Neural progenitor cell (in vitro differentiated cells): ENCODE measurements around the gene OR51F2. TPM values are rescaled to one million over a fixed set of nuclear protein-coding genes. Genes with fewer than 3 reads are reported as not detected.
A peak's percentile ranks its signal among the peaks of the same experiment; 100 is the strongest.

Source experiments
- DNase-seq: peaks from one replicate; pipeline ENCODE4 v3.0.0-alpha.2; 2016; ENCODE audit warnings: low spot score
- H2AFZ ChIP-seq: fragments of 200-600 bp; sonication (generic); replicated peaks from 2 replicates; pipeline ENCODE4 v1.6.1; 2016; ENCODE audit warnings: antibody characterized with exemption
- H3F3A ChIP-seq: fragments of 200-600 bp; sonication (generic); 2 replicates; pipeline ENCODE4 v1.6.1; 2016; ENCODE audit warnings: antibody characterized with exemption, low read depth
- H3K27ac ChIP-seq: fragments of 200-600 bp; sonication (generic); 2 replicates; pipeline ENCODE4 v1.5.1; 2016; ENCODE audit warnings: mild to moderate bottlenecking
- H3K27me3 ChIP-seq: fragments of 200-600 bp; sonication (generic); 2 replicates; pipeline ENCODE4 v1.6.1; 2016; ENCODE audit warnings: mild to moderate bottlenecking, moderate library complexity
- H3K36me3 ChIP-seq: fragments of 200-600 bp; sonication (generic); 2 replicates; pipeline ENCODE4 v1.5.1; 2016
- H3K4me1 ChIP-seq: fragments of 200-600 bp; sonication (generic); 2 replicates; pipeline ENCODE4 v1.6.1; 2016; ENCODE audit warnings: mixed run types
- H3K4me2 ChIP-seq: fragments of 200-600 bp; sonication (generic); 2 replicates; pipeline ENCODE4 v1.6.1; 2016
- H3K4me3 ChIP-seq: fragments of 200-600 bp; sonication (generic); 2 replicates; pipeline ENCODE4 v1.5.1; 2016
- H3K79me2 ChIP-seq: fragments of 200-600 bp; sonication (generic); 2 replicates; pipeline ENCODE4 v1.6.1; 2016; ENCODE audit warnings: low read depth
- H3K9ac ChIP-seq: fragments of 200-600 bp; sonication (generic); 2 replicates; pipeline ENCODE4 v1.6.1; 2016
- H3K9me3 ChIP-seq: fragments of 200-600 bp; sonication (generic); 2 replicates; pipeline ENCODE4 v1.5.1; 2016; ENCODE audit warnings: low read depth
- H4K20me1 ChIP-seq: fragments of 200-600 bp; sonication (generic); 2 replicates; pipeline ENCODE4 v1.6.1; 2016; ENCODE audit warnings: low read depth
- H3K27ac Mint-ChIP-seq: 3 replicates; pipeline ENCODE4 v1.8.0; 2021; ENCODE audit warnings: mixed read lengths
- H3K27me3 Mint-ChIP-seq: 2 replicates; pipeline ENCODE4 v1.8.0; 2022; ENCODE audit warnings: low read depth, mild to moderate bottlenecking, inconsistent platforms, moderate library complexity, mixed read lengths; ENCODE audit not compliant: insufficient read depth
- H3K36me3 Mint-ChIP-seq: 3 replicates; pipeline ENCODE4 v1.8.0; 2021; ENCODE audit warnings: mixed read lengths
- H3K4me1 Mint-ChIP-seq: 3 replicates; pipeline ENCODE4 v1.8.0; 2021; ENCODE audit warnings: mixed read lengths
- H3K4me3 Mint-ChIP-seq: 3 replicates; pipeline ENCODE4 v1.8.0; 2021; ENCODE audit warnings: mild to moderate bottlenecking, moderate library complexity, mixed read lengths
- H3K9me3 Mint-ChIP-seq: 3 replicates; pipeline ENCODE4 v1.8.0; 2020; ENCODE audit warnings: mixed read lengths
- EZH2 ChIP-seq: fragments of 200-600 bp; sonication (generic); IDR thresholded peaks from 2 replicates; pipeline ENCODE4 v1.6.1; 2017; ENCODE audit warnings: antibody characterized with exemption, mild to moderate bottlenecking, moderate library complexity
- EZH2phosphoT487 ChIP-seq: fragments of 200-600 bp; sonication (generic); IDR thresholded peaks from 2 replicates; pipeline ENCODE4 v1.6.1; 2017; ENCODE audit warnings: antibody characterized with exemption
- total RNA-seq: library from RNA; depleted of rRNA; stranded (reverse); fragments of >200 nt; gene quantifications from 2 replicates; pipeline ENCODE4 v1.2.3, GENCODE V29; 2015; ENCODE audit warnings: low replicate concordance
- TF ChIP-seq, protein P1 (sequence below): fragments of 200-600 bp; sonication (generic); IDR thresholded peaks from 2 replicates; pipeline ENCODE4 v1.5.1; 2017; ENCODE audit warnings: antibody characterized with exemption, mild to moderate bottlenecking

Gene OR51F2
- total RNA-seq, 1 donor from 2014 or later: not detected

GRCh38 chr11:4825132-4825531 is 4.0 kb downstream of the OR51F2 start:
- Histone ChIP-seq H3K27me3 (no peaks in the 10 kb centered on the region), H3K9me3 (no peaks in the 10 kb centered on the region), H3K27ac (no peak overlapping the region), H3K4me1 (no peaks in the 10 kb centered on the region), H3K4me3 (no peak overlapping the region), H4K20me1 (no peaks in the 10 kb centered on the region), H3K9ac (no peak overlapping the region), H3K79me2 (no peaks in the 10 kb centered on the region), H2AFZ (no peak overlapping the region), H3F3A (no peaks in the 10 kb centered on the region), H3K4me2 (no peak overlapping the region), H3K36me3 (no peaks in the 10 kb centered on the region)
- TF ChIP-seq EZH2phosphoT487 (no peak), EZH2 (no peak)
- TF ChIP-seq, protein P1, sequence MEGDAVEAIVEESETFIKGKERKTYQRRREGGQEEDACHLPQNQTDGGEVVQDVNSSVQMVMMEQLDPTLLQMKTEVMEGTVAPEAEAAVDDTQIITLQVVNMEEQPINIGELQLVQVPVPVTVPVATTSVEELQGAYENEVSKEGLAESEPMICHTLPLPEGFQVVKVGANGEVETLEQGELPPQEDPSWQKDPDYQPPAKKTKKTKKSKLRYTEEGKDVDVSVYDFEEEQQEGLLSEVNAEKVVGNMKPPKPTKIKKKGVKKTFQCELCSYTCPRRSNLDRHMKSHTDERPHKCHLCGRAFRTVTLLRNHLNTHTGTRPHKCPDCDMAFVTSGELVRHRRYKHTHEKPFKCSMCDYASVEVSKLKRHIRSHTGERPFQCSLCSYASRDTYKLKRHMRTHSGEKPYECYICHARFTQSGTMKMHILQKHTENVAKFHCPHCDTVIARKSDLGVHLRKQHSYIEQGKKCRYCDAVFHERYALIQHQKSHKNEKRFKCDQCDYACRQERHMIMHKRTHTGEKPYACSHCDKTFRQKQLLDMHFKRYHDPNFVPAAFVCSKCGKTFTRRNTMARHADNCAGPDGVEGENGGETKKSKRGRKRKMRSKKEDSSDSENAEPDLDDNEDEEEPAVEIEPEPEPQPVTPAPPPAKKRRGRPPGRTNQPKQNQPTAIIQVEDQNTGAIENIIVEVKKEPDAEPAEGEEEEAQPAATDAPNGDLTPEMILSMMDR: no peak
- Mint-ChIP-seq H3K4me3 (no peak overlapping the region), H3K27ac (no peak overlapping the region), H3K9me3 (no peaks in the 10 kb centered on the region), H3K27me3 (no peaks in the 10 kb centered on the region), H3K36me3 (no peaks in the 10 kb centered on the region), H3K4me1 (no peaks in the 10 kb centered on the region)
- DNase-seq: no peak

DNA sequence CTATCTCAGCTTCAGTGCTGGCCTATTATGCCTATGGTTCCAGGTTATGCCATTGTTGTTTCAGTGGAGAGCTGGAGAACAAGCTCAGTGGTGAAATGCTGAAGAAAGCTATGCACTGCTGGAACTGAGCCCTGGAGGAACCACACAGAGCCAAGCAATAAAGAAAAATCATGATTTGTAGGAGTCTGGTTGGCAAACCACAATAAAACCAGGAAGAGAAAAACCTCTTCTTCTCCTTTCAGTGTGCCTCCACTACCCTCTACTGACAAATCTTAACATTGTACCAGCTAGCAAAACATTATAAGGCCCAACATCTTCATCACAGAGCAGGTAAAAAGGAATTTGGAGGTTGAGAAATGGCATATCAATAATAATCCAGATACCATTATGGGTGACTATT is 5.3 kb downstream of the OR51F2 start:
- H3K36me3 Mint-ChIP-seq: no peaks in the 10 kb centered on the region
- no peak overlapping the region for H3K27ac Mint-ChIP-seq
- H3K4me3 Mint-ChIP-seq: no peak overlapping the region
- H3K27me3 Mint-ChIP-seq: no peaks in the 10 kb centered on the region
- peak; percentile 4 for DNase-seq
- Histone ChIP-seq H3K27ac (no peak overlapping the region), H3K79me2 (no peaks in the 10 kb centered on the region), H3K4me3 (no peak overlapping the region), H3F3A (no peaks in the 10 kb centered on the region), H3K36me3 (no peaks in the 10 kb centered on the region), H3K9ac (no peak overlapping the region), H4K20me1 (no peaks in the 10 kb centered on the region), H3K4me2 (no peak overlapping the region), H3K4me1 (no peaks in the 10 kb centered on the region), H3K27me3 (no peaks in the 10 kb centered on the region), H2AFZ (no peak overlapping the region), H3K9me3 (no peaks in the 10 kb centered on the region)
- H3K9me3 Mint-ChIP-seq: no peaks in the 10 kb centered on the region
- no peak for TF ChIP-seq EZH2phosphoT487
- TF ChIP-seq, protein P1: peak; percentile 51
- H3K4me1 Mint-ChIP-seq: no peaks in the 10 kb centered on the region

- H3K27ac ChIP-seq: no peak overlapping the region
Measured at GRCh38 chr11:4830346-4830745, 9.2 kb downstream of the OR51F2 start.

More at GRCh38 chr11:4830346-4830745, 9.2 kb downstream of the OR51F2 start:
- no peak overlapping the region for H3K4me3 ChIP-seq
- no peak overlapping the region for H3K4me2 ChIP-seq
- H3K9ac ChIP-seq: no peak overlapping the region
- no peaks in the 10 kb centered on the region for H3K4me1 Mint-ChIP-seq
- H3K27ac Mint-ChIP-seq: no peak overlapping the region
- TF ChIP-seq EZH2phosphoT487 (no peak), EZH2 (no peak)
- TF ChIP-seq, protein P1: no peak
- H3K9me3 ChIP-seq: no peaks in the 10 kb centered on the region
- no peaks in the 10 kb centered on the region for H3K4me1 ChIP-seq
- H3K27me3 ChIP-seq: no peaks in the 10 kb centered on the region
- no peaks in the 10 kb centered on the region for H4K20me1 ChIP-seq
- H3K9me3 Mint-ChIP-seq: no peaks in the 10 kb centered on the region
- no peak overlapping the region for H3K4me3 Mint-ChIP-seq
- DNase-seq: no peak
- no peaks in the 10 kb centered on the region for H3K36me3 ChIP-seq
- no peaks in the 10 kb centered on the region for H3K36me3 Mint-ChIP-seq
- no peaks in the 10 kb centered on the region for H3K27me3 Mint-ChIP-seq
- no peaks in the 10 kb centered on the region for H3F3A ChIP-seq
- no peak overlapping the region for H2AFZ ChIP-seq
- no peaks in the 10 kb centered on the region for H3K79me2 ChIP-seq
